ENCODE measurements around the gene SLC22A8.

DNA sequence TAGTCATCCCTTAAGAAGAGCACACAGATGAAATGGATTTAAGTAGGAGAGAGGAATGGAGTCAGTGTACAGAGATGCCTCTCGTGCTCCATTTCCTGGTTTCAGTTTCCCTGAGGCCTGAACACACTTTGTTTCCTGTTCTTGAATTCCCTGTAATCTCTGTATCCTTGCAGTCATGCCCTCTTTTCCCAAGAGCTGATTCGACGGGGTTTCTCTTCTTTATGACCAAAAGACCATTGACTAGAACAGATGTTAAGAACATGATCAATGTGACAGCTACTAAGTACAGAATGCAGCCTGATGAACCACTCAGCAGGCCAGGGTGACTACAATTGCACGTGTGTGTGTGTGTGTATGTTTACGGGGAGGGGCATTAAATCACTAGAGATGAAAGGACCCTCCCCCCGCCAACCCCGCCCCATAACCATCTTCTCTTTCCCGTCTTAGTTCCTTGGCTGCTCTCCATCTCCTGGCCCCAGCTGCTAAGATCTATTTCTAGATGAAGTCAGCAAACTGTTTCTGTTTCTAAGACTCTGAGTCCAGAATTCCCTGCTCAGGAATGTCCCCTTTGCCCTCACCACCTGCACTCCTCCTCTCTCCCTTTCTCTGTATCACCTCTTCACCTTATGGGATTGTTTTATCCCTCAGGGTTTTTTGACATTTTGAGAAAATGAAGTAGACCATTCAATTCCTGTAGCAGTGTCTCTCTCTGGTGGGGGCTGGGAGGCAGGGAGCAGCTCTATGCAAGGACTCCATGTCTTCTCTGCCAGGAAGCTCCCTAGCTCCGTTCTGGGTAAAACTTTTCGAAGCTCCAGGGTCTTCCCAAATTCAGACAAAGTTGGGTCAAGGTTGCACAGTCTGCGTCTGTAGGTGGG is 56.9 kb downstream of the SLC22A8 start:
- no peak for TF ChIP-seq CTCF (IDR thresholded peaks at IDR 0.05)
- TF ChIP-seq POLR2A (IDR thresholded peaks at IDR 0.05): no peak
- TF ChIP-seq EP300 (IDR thresholded peaks at IDR 0.05): no peak
